ENCODE measurements around the gene UNC50. TPM values are rescaled to one million over a fixed set of nuclear protein-coding genes. Genes with fewer than 3 reads are reported as not detected.

The UNC50 gene
- total and polyA plus RNA-seq, 2 donors from 2014 or later = 53.2 to 58.0 TPM

- intact Hi-C loops (cut with DNase I) = no loop called here
- Histone ChIP-seq H3K4me1 (ENCODE audit: control insufficient read depth in 2 of 3, insufficient read depth in 2 of 3, low read depth in 1 of 3, low read length in 3 of 3) (peaks cover 0 to 2% (median 0%) of the 10 kb centered on the region in 3 donors), H3K36me3 (ENCODE audit: control insufficient read depth in 2 of 3, insufficient read depth in 3 of 3, low read length in 3 of 3) (peaks cover 0 to 15% (median 13%) of the 10 kb centered on the region in 3 donors), H3K27ac (ENCODE audit: low read depth in 2 of 2, low read length in 2 of 2) (no peak overlapping the region), H3K27me3 (ENCODE audit: control insufficient read depth, insufficient read depth, low read length) (no peaks in the 10 kb centered on the region), H3K4me3 (ENCODE audit: low read length in 3 of 3) (no peak overlapping the region), H3K9me3 (ENCODE audit: control insufficient read depth in 2 of 3, insufficient read depth in 1 of 3, low read length in 3 of 3) (no peaks in the 10 kb centered on the region), H3K9ac (ENCODE audit: low read length in 3 of 3) (no peak overlapping the region)
- FAIRE-seq (no peak), DNase-seq (no peak)
- TF ChIP-seq CTCF (IDR thresholded peaks at IDR 0.05; ENCODE audit: borderline replicate concordance, extremely low read depth, insufficient read depth) = no peak
Observed at GRCh38 chr2:98565286-98565860, 43.0 kb upstream of the UNC50 start.

GRCh38 chr2:98565941-98566340 is 42.4 kb upstream of the UNC50 start:
- no peak for TF ChIP-seq CTCF (IDR thresholded peaks at IDR 0.05; ENCODE audit: borderline replicate concordance, extremely low read depth, insufficient read depth)
- peaks cover 0 to 15% (median 13%) of the 10 kb centered on the region in 3 donors for H3K36me3 ChIP-seq (ENCODE audit: control insufficient read depth in 2 of 3, insufficient read depth in 3 of 3, low read length in 3 of 3)
- intact Hi-C loops (cut with DNase I) = no loop called here

GRCh38 chr2:98568161-98568956 is 40.0 kb upstream of the UNC50 start:
- H3K27ac ChIP-seq (ENCODE audit: low read depth in 2 of 2, low read length in 2 of 2) = no peak overlapping the region
- H3K36me3 ChIP-seq (ENCODE audit: control insufficient read depth in 2 of 3, insufficient read depth in 3 of 3, low read length in 3 of 3) = peaks cover 0 to 19% (median 15%) of the 10 kb centered on the region in 3 donors
- H3K9ac ChIP-seq (ENCODE audit: low read length in 3 of 3) = no peak overlapping the region
- intact Hi-C loops (cut with DNase I) = no loop called here
- no peaks in the 10 kb centered on the region for H3K27me3 ChIP-seq (ENCODE audit: control insufficient read depth, insufficient read depth, low read length)
- FAIRE-seq (no peak), DNase-seq (no peak)
- H3K9me3 ChIP-seq (ENCODE audit: control insufficient read depth in 2 of 3, insufficient read depth in 1 of 3, low read length in 3 of 3) = no peaks in the 10 kb centered on the region
- no peak overlapping the region for H3K4me3 ChIP-seq (ENCODE audit: low read length in 3 of 3)
- TF ChIP-seq CTCF (IDR thresholded peaks at IDR 0.05; ENCODE audit: borderline replicate concordance, extremely low read depth, insufficient read depth) = no peak
- no peaks in the 10 kb centered on the region for H3K4me1 ChIP-seq (ENCODE audit: control insufficient read depth in 2 of 3, insufficient read depth in 2 of 3, low read depth in 1 of 3, low read length in 3 of 3)

More at GRCh38 chr2:98565941-98566340, 42.4 kb upstream of the UNC50 start:
- peaks cover 0 to 2% (median 0%) of the 10 kb centered on the region in 3 donors for H3K4me1 ChIP-seq (ENCODE audit: control insufficient read depth in 2 of 3, insufficient read depth in 2 of 3, low read depth in 1 of 3, low read length in 3 of 3)
- no peak overlapping the region for H3K9ac ChIP-seq (ENCODE audit: low read length in 3 of 3)
- no peak for DNase-seq
- H3K9me3 ChIP-seq (ENCODE audit: control insufficient read depth in 2 of 3, insufficient read depth in 1 of 3, low read length in 3 of 3) = no peaks in the 10 kb centered on the region
- no peak for FAIRE-seq
- no peaks in the 10 kb centered on the region for H3K27me3 ChIP-seq (ENCODE audit: control insufficient read depth, insufficient read depth, low read length)
- no peak overlapping the region for H3K4me3 ChIP-seq (ENCODE audit: low read length in 3 of 3)
- H3K27ac ChIP-seq (ENCODE audit: low read depth in 2 of 2, low read length in 2 of 2) = no peak overlapping the region

Measured in kidney (tissue), 14 donors.